ENCODE results near the gene PLA2G4B.

DNA sequence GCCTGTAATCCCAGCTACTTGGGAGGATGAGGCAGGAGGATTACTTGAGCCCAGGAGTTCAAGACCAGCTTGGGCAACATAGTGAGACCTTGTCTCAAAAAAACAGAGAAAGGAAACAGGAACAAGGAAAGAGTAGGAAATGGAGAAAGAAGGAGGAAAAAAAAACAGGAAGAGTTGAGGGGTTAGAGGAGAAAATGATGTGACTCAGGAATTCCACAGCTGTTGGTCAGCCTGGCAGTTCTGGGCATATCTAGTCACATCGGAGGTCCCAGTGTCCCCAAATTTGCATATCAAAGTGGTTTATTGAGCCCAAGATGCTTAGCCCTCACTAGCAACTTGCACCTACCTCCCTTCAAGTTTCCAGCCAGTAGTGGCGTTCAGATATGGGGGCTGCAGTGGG, 29.5 kb upstream of the PLA2G4B start:
- TF ChIP-seq CTCF (IDR thresholded peaks at IDR 0.05): no peak
- TF ChIP-seq POLR2A (IDR thresholded peaks at IDR 0.05): no peak
